SH-SY5Y (cell line): ENCODE results near the gene HMGN4.

Source experiments
- GATA2 ChIP-seq: IDR thresholded peaks from 2 replicates; pipeline ENCODE4 v1.6.1; 2011; ENCODE audit warnings: mild to moderate bottlenecking, low read depth, low read length
- GATA3 ChIP-seq: IDR thresholded peaks from 2 replicates; pipeline ENCODE4 v1.6.1; 2011; ENCODE audit warnings: low read depth, mild to moderate bottlenecking, low read length, moderate library complexity

- TF ChIP-seq GATA2 (no peak), GATA3 (no peak)
These were observed 13.3 kb upstream of the HMGN4 start for GRCh38 chr6:26524722-26525370.
